Endothelial cell of umbilical vein (primary cell): ENCODE data around the gene RPTN. TPM values are rescaled to one million over a fixed set of nuclear protein-coding genes. Genes with fewer than 3 reads are reported as not detected.

Experiments
- BruUV-seq: library from RNA; stranded (reverse); fragments of 400-500 nt; replicated peaks from 2 replicates; lab custom pipeline; 2021; lab: Mats Ljungman, UMichigan
- CTCF ChIA-PET: fragments of 300-600, 350-600 bp; sonication (Branson Sonifier 250); formaldehyde crosslinking; loops from one replicate; lab custom pipeline; 2021; ENCODE audit warnings: antibody characterized with exemption, inconsistent platforms; lab: Charles Lee
- POLR2A ChIA-PET: fragments of 300-600, 350-600 bp; sonication (Branson Sonifier 250); formaldehyde crosslinking; loops from one replicate; lab custom pipeline; 2021; ENCODE audit warnings: antibody characterized with exemption, inconsistent platforms; lab: Charles Lee
- DNase-seq: peaks from one replicate; pipeline ENCODE4 v3.0.0-alpha.2; 2011; ENCODE audit warnings: low read depth, low spot score
- FAIRE-seq: peaks from 2 replicates; lab custom pipeline; 2011; peaks lifted over from hg19 to GRCh38; lab: Jason Lieb, UNC
- H2AFZ ChIP-seq: 2 replicates; pipeline ENCODE4 v1.6.0; 2012; ENCODE audit warnings: low read depth, low read length, control low read depth, inconsistent platforms
- H3K27ac ChIP-seq: 2 replicates; pipeline ENCODE4 v1.5.1; 2011; ENCODE audit warnings: low read depth, mild to moderate bottlenecking, control low read depth, low read length, moderate library complexity; ENCODE audit not compliant: insufficient read depth
- H3K27me3 ChIP-seq, 2 experiments: 2 replicates each; pipeline versions ENCODE4 v1.6.0 to v1.6.1; 2011; ENCODE audit warnings: low read length in 2 of 2, mixed read lengths in 1 of 2; ENCODE audit not compliant: control insufficient read depth in 2 of 2, insufficient read depth in 2 of 2
- H3K36me3 ChIP-seq, 2 experiments: 2 replicates in 1 of 2; 3 replicates in 1 of 2; pipeline ENCODE4 v1.5.1; 2011; ENCODE audit warnings: low read length in 2 of 2, mild to moderate bottlenecking in 1 of 2, moderate library complexity in 1 of 2; ENCODE audit not compliant: control insufficient read depth in 2 of 2, insufficient read depth in 2 of 2; ENCODE audit errors: extremely low read depth in 1 of 2
- H3K4me1 ChIP-seq: 3 replicates; pipeline ENCODE4 v1.5.1; 2011; ENCODE audit warnings: mild to moderate bottlenecking, low read length; ENCODE audit not compliant: control insufficient read depth, insufficient read depth; ENCODE audit errors: extremely low read depth
- H3K4me2 ChIP-seq: 2 replicates; pipeline ENCODE4 v1.6.1; 2011; ENCODE audit warnings: low read length, control low read depth, mixed read lengths; ENCODE audit not compliant: insufficient read depth
- H3K4me3 ChIP-seq, 3 experiments: fragments of 200-600 bp in 1 of 3; sonication (generic), shearing (Covaris generic) in 1 of 3; replicated peaks in 1 of 3; 2 replicates each; pipeline ENCODE4 v1.5.1; 2011 to 2016; ENCODE audit warnings: control low read depth in 3 of 3, low read length in 3 of 3, mild to moderate bottlenecking in 2 of 3, inconsistent platforms in 1 of 3, low read depth in 1 of 3, moderate library complexity in 1 of 3; ENCODE audit not compliant: insufficient read depth in 1 of 3
- H3K79me2 ChIP-seq: 2 replicates; pipeline ENCODE4 v1.6.0; 2012; ENCODE audit warnings: low read length, inconsistent platforms; ENCODE audit not compliant: control insufficient read depth, insufficient read depth
- H3K9ac ChIP-seq: replicated peaks from 2 replicates; pipeline ENCODE3; 2011; ENCODE audit warnings: low read length, control low read depth; ENCODE audit not compliant: insufficient read depth; ENCODE audit errors: extremely low read depth
- H3K9me1 ChIP-seq: replicated peaks from 3 replicates; pipeline ENCODE4 v1.6.0; 2011; ENCODE audit warnings: mild to moderate bottlenecking, low read length; ENCODE audit not compliant: control insufficient read depth, insufficient read depth; ENCODE audit errors: extremely low read depth
- H3K9me3 ChIP-seq: replicated peaks from 2 replicates; pipeline ENCODE4 v1.5.1; 2012; ENCODE audit warnings: low read length, inconsistent platforms; ENCODE audit not compliant: control insufficient read depth, insufficient read depth
- H4K20me1 ChIP-seq: replicated peaks from 2 replicates; pipeline ENCODE3; 2011; ENCODE audit warnings: mild to moderate bottlenecking, low read length; ENCODE audit not compliant: control insufficient read depth, insufficient read depth; ENCODE audit errors: extremely low read depth
- EZH2 ChIP-seq: IDR thresholded peaks from 2 replicates; pipeline ENCODE4 v1.6.1; 2012; ENCODE audit warnings: borderline replicate concordance, low read depth, mild to moderate bottlenecking, moderate library complexity, low read length, inconsistent platforms; ENCODE audit not compliant: severe bottlenecking
- FOS ChIP-seq: IDR thresholded peaks from 2 replicates; pipeline ENCODE4 v1.6.1; 2011; ENCODE audit warnings: mild to moderate bottlenecking, low read length, moderate library complexity, borderline replicate concordance; ENCODE audit not compliant: insufficient read depth
- GATA2 ChIP-seq: IDR thresholded peaks from 2 replicates; pipeline ENCODE4 v1.7.0; 2011; ENCODE audit warnings: low read depth, mild to moderate bottlenecking, moderate library complexity, mixed read lengths, low read length; ENCODE audit not compliant: insufficient read length, insufficient read depth
- JUN ChIP-seq: IDR thresholded peaks from 2 replicates; pipeline ENCODE4 v1.6.1; 2011; ENCODE audit warnings: borderline replicate concordance, low read depth; ENCODE audit not compliant: insufficient read length, insufficient read depth
- MYC ChIP-seq: IDR thresholded peaks from one replicate; pipeline ENCODE4 v1.6.1; 2011; ENCODE audit warnings: mild to moderate bottlenecking, low read depth, low read length
- POLR2A ChIP-seq: IDR thresholded peaks from 2 replicates; pipeline ENCODE4 v1.6.1; 2012; ENCODE audit warnings: low read depth, mild to moderate bottlenecking, control low read depth, low read length
- POLR2AphosphoS5 ChIP-seq: IDR thresholded peaks from 2 replicates; pipeline ENCODE4 v1.6.1; 2012; ENCODE audit warnings: low read depth, mild to moderate bottlenecking, control low read depth, low read length, moderate library complexity; ENCODE audit not compliant: insufficient read depth
- dilution Hi-C: fragments of 300-500 bp; cut with MboI; formaldehyde crosslinking; loops from one replicate; pipeline ENCODE4 v1.15.0; 2019; ENCODE audit warnings: low sequenced_read_pairs; ENCODE audit not compliant: extremely low pct_ligation_motif_present
- intact Hi-C: fragments of 100-400 bp; cut with micrococcal nuclease; formaldehyde crosslinking; loops from one replicate; pipeline ENCODE4 v1.10.0; 2022
- polyA plus RNA-seq, 4 experiments: library from polyadenylated mRNA; depleted of rRNA in 3 of 4; stranded (reverse) in 3 of 4; unstranded in 1 of 4; fragments of >200 nt; gene quantifications; 2 replicates each; pipeline versions ENCODE4 v1.2.1 to v1.2.3, GENCODE V29; 2011 to 2012; ENCODE audit warnings: missing spikeins in 1 of 4
- total RNA-seq: library from RNA; stranded (reverse); gene quantifications from 2 replicates; pipeline ENCODE4 v1.2.3, GENCODE V29; 2021
- TF ChIP-seq, protein P1 (sequence below): IDR thresholded peaks from 2 replicates; pipeline ENCODE4 v1.6.1; 2011; ENCODE audit not compliant: insufficient read depth, insufficient read length
- TF ChIP-seq, protein P2 (sequence below), 2 donors: IDR thresholded peaks; 1 replicate in 1 of 2; 2 replicates in 1 of 2; pipeline ENCODE4 v1.5.1; 2011; ENCODE audit warnings: low read length in 2 of 2, mild to moderate bottlenecking in 2 of 2, moderate library complexity in 2 of 2, control low read depth in 1 of 2, inconsistent platforms in 1 of 2, low read depth in 1 of 2; ENCODE audit not compliant: insufficient read depth in 1 of 2; ENCODE audit errors: extremely low read depth in 1 of 2

The RPTN gene
- total and polyA plus RNA-seq, 2 donors (not counting 3 experiments of a cell fraction or from before 2014, with no cell fraction given) = not detected

DNA sequence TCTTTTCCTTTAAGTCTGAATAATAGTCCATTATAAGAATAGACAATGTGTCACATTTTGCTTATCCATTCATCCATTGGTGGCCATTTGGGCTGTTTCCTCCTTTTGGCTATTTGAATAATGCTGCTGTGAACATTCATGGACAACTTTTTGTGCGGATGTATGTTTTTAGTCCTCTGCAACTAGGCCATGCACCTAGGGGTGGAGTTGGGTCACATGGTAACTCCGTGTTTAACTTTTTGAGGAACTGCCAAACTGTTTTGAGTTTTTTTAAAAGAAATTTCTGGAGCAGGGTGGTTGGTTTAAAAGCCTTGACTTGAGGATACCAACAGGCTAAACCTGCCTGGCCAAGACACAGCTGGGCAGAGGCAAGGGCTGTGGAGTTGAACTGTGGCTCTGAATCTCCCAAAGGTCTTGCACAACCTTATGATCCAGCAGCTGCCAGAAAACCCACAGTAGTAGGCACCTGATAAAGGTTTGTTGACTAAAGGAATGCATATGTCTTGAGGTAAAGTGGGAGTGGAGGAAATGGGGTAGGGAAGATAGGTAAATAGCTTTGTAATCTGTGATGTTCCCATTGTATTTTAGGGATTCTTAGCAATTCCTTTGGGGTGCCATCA is 5.6 kb upstream of the RPTN start:
- dilution Hi-C loops (no loop called here), intact Hi-C loops (no loop called here)
- DNase-seq (no peak), FAIRE-seq (no peak)
- H3K79me2 ChIP-seq = no peaks in the 10 kb centered on the region
- no peak overlapping the region for H3K4me3 ChIP-seq
- ChIA-PET POLR2A (no interaction called here), CTCF (interaction anchor here (1.4 kb wide), 1 partner anchor 21 kb away, joined by 3 read pairs; no protein-coding TSS in a partner anchor)
- no peaks in the 10 kb centered on the region for H4K20me1 ChIP-seq
- no peak overlapping the region for H3K4me2 ChIP-seq
- BruUV-seq = no TSS peak
- no peaks in the 10 kb centered on the region for H3K4me1 ChIP-seq
- no peak overlapping the region for H2AFZ ChIP-seq
- H3K9ac ChIP-seq = no peak overlapping the region
- H3K9me1 ChIP-seq = no peaks in the 10 kb centered on the region
- peaks cover 0 to 4% of the 10 kb centered on the region in 2 experiments for H3K27me3 ChIP-seq
- no peaks in the 10 kb centered on the region for H3K36me3 ChIP-seq
- no peaks in the 10 kb centered on the region for H3K9me3 ChIP-seq
- no peak for TF ChIP-seq JUN
- TF ChIP-seq, protein P1, sequence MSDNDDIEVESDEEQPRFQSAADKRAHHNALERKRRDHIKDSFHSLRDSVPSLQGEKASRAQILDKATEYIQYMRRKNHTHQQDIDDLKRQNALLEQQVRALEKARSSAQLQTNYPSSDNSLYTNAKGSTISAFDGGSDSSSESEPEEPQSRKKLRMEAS = no peak
- TF ChIP-seq GATA2 = no peak
- no peak for TF ChIP-seq EZH2
- no peak for TF ChIP-seq POLR2AphosphoS5
- TF ChIP-seq POLR2A = no peak
- TF ChIP-seq FOS = no peak
- TF ChIP-seq MYC = no peak
- TF ChIP-seq, protein P2, sequence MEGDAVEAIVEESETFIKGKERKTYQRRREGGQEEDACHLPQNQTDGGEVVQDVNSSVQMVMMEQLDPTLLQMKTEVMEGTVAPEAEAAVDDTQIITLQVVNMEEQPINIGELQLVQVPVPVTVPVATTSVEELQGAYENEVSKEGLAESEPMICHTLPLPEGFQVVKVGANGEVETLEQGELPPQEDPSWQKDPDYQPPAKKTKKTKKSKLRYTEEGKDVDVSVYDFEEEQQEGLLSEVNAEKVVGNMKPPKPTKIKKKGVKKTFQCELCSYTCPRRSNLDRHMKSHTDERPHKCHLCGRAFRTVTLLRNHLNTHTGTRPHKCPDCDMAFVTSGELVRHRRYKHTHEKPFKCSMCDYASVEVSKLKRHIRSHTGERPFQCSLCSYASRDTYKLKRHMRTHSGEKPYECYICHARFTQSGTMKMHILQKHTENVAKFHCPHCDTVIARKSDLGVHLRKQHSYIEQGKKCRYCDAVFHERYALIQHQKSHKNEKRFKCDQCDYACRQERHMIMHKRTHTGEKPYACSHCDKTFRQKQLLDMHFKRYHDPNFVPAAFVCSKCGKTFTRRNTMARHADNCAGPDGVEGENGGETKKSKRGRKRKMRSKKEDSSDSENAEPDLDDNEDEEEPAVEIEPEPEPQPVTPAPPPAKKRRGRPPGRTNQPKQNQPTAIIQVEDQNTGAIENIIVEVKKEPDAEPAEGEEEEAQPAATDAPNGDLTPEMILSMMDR (IDR thresholded peaks at IDR 0.05; ENCODE audit: extremely low read depth in 1 of 2, insufficient read depth in 1 of 2, low read depth in 1 of 2, low read length in 2 of 2) = no peak
- H3K27ac ChIP-seq = no peak overlapping the region
